Measurements from ENCODE around the gene PLPP1.

- TF ChIP-seq RXRA (IDR thresholded peaks at IDR 0.05; ENCODE audit: borderline replicate concordance, low read depth) = no peak
- no peak for TF ChIP-seq RCOR1 (IDR thresholded peaks at IDR 0.05; ENCODE audit: low read length)
- no peak for TF ChIP-seq POLR2AphosphoS5 (IDR thresholded peaks at IDR 0.05; ENCODE audit: low read depth, low read length)
- TF ChIP-seq CTCF (IDR thresholded peaks at IDR 0.05) = no peak
- TF ChIP-seq, protein P1, sequence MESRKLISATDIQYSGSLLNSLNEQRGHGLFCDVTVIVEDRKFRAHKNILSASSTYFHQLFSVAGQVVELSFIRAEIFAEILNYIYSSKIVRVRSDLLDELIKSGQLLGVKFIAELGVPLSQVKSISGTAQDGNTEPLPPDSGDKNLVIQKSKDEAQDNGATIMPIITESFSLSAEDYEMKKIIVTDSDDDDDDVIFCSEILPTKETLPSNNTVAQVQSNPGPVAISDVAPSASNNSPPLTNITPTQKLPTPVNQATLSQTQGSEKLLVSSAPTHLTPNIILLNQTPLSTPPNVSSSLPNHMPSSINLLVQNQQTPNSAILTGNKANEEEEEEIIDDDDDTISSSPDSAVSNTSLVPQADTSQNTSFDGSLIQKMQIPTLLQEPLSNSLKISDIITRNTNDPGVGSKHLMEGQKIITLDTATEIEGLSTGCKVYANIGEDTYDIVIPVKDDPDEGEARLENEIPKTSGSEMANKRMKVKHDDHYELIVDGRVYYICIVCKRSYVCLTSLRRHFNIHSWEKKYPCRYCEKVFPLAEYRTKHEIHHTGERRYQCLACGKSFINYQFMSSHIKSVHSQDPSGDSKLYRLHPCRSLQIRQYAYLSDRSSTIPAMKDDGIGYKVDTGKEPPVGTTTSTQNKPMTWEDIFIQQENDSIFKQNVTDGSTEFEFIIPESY (IDR thresholded peaks at IDR 0.05; ENCODE audit: borderline replicate concordance, low read depth) = no peak
- TF ChIP-seq RAD21 (IDR thresholded peaks at IDR 0.05; ENCODE audit: low read length) = no peak
- TF ChIP-seq EZH2phosphoT487 (IDR thresholded peaks at IDR 0.05; ENCODE audit: borderline replicate concordance, low read depth) = no peak
These were observed 19.9 kb upstream of the PLPP1 start for GRCh38 chr5:55554585-55555202.

Measured in SK-N-SH (cell line).